Stimulated activated CD4-positive, alpha-beta T cell treated with anti-CD3 and anti-CD28 coated beads, Interleukin-4, amount 100 ng/mL, for 4 hours (primary cell): ENCODE results near the gene PARK7.
A peak's percentile ranks its signal among the peaks of the same experiment; 100 is the strongest.

ENCODE experiments used
- DNase-seq, 2 experiments: peaks; one replicate each; pipeline ENCODE4 v3.0.0-alpha.2; 2020

The PARK7 gene

DNA sequence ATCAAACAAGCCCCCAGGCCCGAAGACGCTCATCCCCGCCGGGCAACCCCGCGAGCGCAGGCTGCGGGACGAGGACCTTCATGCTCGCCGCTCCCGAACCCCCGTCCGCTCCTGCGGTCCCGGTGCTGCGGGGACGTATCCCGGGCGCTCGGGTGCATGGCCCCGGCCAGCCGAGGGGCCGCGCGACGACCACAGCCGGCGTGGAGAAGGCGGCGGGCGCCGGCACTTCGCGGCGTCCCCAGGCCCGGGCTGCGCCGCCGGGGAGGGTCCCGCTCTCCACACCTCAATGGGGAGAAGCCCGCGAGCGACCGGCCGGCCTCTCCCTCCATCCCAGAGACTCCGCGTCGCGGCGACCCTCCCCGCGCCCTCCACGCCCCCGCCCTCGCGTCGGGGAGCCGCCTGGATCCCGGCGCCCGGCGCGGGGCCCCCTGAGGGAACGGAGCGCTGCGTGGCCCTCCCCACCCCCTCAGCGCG, 64.2 kb downstream of the PARK7 start:
- DNase-seq = no peak

DNA sequence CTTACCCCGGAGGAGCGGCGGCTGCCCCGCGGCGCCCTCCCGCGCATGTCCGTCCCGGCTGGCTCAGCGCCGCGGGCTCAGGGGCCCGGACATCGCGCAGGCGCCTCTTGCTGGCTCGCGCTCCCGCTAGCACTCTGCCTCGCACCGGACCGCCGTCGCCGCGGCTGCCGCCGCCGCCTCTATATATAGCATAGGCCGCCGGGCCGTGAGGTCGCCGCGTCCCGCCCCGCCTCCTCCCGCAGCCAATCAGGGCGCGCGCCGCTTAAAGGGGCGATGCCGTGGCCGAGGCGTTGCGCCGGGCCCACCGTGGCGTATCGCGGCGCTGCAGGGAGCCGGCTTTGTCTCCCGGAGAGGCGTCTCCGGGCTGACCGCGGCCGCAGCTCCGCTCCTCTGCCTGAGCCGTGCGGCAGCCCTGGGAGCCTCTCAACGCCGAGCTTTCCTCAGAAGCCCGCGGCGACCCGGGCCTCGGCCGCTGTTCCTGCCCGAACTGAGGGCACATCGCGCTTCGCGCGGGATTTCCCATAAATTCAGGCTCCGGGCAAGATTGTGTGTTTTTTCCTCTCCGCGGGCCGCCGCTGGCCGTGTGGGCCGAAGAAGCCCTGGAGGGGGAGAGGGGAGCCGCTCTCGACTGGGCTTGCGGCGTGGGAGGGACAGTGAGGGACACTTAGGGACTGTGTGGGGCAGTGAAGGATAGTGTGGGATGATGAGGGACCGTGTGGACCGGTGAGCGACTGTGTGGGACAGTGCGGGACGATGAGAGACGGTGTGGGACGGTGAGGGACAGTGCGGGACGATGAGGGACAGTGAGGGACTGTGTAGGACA, 64.9 kb downstream of the PARK7 start, which contains the start of gene ERRFI1:
Gene ERRFI1, minus strand, starts transcription at position 157 of the 823 bp plus-strand sequence. CDS start 10,690 bp downstream, outside the sequence.
- DNase-seq = peak; percentile 82 to 88

DNA sequence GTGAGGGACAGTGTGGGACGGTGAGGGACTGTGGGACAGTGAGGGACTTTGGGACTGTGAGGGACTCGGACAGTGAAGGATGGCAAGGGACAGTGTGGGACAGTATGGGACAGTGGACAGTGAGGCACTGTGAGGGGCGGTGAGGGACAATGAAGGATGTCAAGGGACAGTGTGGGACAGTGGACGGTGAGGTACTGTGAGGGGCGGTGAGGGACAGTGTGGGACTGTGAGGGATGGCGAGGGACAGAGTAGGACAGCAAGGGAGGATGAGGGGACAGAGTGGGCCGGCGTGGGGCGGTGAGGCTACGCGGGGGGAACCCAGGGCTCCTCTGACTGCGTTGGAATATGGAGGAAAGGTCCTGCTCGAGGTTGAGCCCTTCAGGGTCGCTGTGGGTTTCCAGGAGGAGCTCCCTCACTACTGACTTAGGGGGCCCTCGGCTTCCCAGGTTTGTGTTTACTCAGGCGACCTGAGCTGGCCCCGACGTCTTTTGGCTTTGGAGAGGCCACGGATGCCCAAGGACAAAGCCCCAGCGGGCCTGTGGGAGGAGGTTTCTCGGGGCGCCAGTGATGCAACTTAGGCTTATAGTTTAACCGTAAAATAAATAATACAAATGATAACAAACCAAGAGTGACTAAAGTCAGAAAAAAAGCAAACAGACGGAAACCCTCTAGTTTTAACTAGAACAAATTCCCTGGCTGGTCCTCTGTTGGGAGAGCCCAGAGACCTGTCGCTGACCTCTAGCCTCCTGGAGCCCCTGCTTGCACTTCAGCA, 65.7 kb downstream of the PARK7 start:
- DNase-seq = no peak

DNA sequence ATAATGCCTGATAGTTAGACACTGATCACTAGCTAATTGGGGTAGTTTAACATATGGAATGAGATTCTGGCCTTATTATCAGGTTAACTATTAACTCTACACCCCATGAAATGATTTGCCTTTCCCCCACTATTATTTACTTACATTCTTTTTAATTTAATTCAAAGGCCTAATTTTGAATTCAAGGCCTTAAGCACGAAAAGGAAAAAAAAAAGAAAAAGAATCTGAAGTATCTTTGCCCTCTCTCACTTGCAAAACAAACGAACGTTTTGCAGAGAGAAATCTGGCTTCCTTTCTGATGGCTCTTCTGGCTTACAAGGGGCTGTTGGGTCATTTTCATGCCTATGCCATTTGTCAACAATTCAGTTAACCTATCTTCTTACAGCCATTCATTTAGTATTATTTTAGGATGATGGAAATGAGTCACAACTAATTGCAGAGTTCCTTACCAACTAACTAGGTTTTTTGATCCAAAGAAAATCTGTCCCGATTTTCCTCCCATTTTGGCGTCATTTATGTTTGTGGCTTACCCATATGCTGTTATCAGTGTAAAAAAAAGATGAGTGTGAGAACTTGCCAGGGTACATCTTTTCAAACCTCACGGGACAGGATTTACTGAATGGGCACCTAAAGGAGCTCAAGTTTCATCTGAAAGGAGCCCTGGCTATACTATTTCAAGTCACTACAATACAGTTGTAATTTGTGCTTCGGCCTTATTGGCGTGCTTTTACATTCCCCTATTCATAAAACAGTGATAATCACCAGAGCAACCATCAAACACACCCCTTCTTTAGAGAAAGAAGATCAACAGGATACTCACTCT, 66.4 kb downstream of the PARK7 start:
- DNase-seq = no peak

DNA sequence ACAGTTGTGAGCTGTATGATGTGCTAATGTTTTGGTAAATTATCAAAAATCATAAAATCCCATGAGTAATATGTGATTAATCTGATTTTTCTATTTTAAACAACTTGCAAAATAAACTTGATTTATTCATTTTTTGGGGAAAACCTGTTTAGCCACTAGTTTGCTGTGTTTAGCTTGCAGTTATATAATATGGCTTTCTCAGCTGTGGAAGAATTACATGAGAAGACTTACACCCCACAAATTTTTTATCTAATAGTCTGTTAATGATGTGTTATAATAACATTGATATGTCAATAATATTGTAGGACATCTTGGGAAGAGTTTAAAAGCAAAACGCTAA, 67.0 kb downstream of the PARK7 start:
- DNase-seq = no peak

DNA sequence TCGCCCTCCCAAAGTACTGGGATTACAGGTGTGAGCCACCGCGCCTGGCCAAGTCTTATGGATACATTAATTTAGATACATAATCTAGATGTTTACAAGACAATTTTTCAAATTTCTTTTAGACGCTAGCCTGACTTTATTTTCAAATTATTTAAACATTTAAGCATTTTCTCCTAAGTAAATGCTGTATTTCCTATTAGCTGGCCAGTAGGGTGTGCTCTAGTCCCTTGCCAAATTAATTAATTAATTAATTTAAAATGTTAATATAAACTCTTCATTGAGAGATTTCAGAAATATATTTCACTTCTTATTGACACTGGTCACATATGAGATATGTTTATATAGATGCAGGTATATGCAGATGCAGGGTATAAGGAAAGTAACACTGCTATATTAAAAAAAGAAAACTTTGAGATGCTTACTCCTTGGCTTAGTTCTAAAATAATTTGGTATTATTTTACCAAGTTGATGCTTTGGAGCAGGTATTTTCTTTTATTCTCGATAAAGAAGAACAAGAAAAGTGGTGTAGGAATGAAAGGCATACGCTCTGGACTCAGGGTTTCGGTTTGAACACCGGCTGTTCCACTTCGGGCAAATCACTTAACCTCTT, 69.8 kb downstream of the PARK7 start:
- no peak for DNase-seq

DNA sequence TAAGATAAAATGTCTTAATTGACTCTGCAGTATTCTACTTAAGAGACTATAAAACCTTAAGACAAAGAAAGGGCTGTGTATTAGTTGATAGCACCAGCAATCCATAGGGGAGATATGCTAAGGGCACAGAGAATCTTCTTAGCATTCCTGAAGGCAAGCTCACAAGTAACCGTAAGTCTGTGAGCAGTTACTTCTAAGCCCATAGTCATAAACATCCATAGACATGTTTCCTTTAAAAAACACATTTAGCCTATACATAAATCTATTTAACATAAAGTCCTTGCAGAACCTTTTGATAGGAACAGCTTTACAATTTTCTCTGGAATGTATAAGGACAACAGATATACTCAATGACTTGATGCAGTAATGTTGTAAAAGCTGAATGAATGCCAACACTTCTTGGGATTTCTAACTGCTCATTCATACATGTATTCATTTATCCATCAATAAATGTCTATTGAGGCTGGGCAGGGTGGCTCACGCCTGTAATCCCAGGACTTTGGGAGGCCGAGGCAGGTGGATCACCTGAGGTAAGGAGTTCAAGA, 70.9 kb downstream of the PARK7 start:
- DNase-seq = no peak

DNA sequence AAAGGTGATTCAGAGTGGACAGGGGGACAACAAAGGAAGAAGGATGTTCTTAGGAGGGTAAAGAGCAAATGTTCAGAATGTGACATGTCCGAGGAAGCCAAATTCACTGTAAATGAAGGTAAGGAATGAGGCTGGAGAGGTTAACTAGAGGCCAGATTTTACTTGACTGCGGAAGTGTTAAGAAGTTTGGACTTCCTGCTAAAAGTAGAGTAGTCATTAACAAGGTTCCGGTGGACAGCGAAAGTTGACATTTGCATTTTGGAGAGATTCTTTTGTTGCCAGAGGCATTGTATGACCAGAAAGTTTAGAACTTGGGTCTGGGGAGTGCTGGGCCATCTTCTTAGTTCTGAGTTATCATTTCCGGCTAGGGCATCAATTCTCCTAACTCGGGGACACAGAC, 71.8 kb downstream of the PARK7 start:
- no peak for DNase-seq
